HG03520 (cell line): ENCODE measurements around the gene PLA2G2D.
"Not testable (repeated sequence)": the region's sequence is repeated elsewhere in the genome, so short reads cannot be mapped to it uniquely, and the experiment has no call there.

Source experiments
- ATAC-seq: cut with Tn5 transposase; IDR thresholded peaks from one replicate; pipeline ENCODE4 v1.9.1; 2021; ENCODE audit warnings: mild to moderate bottlenecking, moderate library complexity; ENCODE audit not compliant: unreplicated experiment

The PLA2G2D gene

GRCh38 chr1:20143318-20143717 lies 24.0 kb upstream of the PLA2G2D start:
- no peak for ATAC-seq

DNA sequence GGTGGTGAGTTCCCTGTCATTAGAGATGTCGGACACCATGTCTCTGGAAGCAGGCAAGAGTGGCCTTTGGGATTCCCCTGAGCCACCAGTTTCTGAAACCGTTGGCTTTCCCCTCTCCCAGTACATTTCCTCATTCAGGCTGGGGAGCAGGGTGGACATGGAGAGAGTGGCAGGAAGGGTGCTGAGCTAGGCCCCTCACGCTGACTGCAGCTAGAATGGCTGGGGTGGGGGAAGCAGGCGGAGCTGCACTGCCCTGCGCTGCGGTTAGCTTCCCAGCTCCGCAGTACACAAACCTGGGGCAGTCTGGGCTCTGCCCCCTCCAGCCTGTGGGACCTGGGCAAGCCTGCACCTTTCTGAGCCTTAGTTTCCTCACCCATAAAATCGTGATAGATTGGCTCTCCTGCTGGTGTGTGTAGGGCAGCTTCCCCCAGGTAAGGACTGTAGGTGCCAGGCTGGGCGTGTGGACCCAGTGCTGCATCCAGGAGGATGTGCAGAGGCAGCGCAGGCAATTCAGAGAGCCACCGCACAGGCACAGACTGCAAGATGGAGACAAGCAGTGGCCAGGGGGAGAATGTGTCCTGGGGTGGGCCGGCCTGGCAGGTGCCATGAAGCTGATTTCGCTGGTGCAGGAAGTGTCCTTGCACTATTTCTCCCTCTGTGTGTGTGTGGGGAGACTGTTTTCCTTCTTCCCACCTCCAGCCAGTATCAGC lies 22.8 kb upstream of the PLA2G2D start:
- ATAC-seq, result no peak

DNA sequence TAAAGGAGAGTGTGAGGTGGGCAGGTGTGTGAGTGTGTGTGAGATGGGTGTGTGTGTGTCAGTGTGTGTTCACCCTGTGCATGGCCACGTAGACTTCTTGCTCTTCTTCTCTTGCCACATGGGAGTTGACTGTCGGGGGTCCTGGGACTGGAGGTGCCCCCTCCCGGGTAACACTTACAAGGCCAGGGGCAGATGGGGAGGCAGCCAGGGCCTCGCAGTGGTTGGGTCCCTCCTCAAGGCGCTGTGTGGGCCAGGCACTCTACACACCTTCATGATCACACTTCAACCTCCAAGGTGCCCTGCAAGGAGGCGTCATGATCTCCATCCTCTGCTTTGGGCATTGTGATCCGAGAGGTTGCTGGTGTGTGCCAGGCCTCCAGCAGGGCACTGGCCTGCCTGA lies 22.1 kb upstream of the PLA2G2D start:
- no peak for ATAC-seq

GRCh38 chr1:20141001-20141400 lies 21.7 kb upstream of the PLA2G2D start:
- ATAC-seq, result no peak

GRCh38 chr1:20139776-20140612 lies 20.7 kb upstream of the PLA2G2D start:
- no peak for ATAC-seq

DNA sequence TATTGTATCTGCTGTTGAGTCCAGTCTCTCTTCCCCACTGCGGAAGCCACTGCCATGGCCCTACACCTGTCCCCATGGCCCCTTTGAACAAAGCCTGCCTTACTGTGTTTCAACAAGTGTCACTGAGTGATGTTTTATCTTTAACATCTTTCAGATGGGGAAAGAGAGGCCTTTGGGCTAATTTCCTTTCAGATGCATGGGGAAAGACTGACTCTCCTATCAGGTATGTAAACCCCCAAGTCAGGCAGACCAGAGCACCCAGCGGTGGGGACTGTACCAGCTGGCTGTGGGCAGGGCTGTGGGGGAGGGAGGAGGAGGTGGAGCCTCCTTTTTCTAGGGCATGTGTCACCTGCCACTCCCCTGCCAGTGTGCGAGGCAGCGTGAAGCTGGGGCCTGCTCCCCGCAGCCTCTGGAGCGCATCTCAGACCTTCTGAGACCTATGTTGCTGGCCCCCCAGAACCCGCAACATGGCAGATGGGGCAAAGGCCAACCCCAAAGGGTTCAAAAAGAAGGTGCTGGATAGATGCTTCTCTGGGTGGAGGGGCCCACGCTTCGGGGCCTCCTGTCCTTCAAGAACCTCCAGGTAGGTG lies 19.7 kb upstream of the PLA2G2D start, which contains the start of gene PLA2G2F:
Gene PLA2G2F (plus strand): TSS at position 363 of the 590 bp plus-strand sequence. CDS start 105 bp downstream, at position 468.
- ATAC-seq, result no peak

GRCh38 chr1:20138346-20138745 lies 19.0 kb upstream of the PLA2G2D start:
- ATAC-seq, result no peak

DNA sequence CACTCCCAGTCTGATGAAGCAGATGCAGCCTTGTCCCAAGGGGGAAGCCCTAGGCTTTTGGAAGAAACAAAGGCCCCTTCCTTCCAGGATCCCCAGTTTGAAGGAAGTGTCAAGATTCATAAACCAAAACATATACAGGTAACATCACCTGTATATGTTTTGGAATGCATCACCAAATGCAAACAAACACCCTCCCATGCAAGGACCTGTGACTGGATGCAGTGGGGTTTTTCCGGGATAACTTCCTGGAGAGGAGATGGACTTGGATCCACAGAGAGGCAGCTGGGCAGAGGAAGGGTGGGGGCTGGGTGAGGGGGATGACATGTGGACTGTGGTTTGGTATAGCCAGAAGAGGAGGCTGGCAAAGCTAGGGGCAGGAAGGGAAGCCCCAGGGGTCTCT lies 18.3 kb upstream of the PLA2G2D start:
- ATAC-seq, result no peak

DNA sequence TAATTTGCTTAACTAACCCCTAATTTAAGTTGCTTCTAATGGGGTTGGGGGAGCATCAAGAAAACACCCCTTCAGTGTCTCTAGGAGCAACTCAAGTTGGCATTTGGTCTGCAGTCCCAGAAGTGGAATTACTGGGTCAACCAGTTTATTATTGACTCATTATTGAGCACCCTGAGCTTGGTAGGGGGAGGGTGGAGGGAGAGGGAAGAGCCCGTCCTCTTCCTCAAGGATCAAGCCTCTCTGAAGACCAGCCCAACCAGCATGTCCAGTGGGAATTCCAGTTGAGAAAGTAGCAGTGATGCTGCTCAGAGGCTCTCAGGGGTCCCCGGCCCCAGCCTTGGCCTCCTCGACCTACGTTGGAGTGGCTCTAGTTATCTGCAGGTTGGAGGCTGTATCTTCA lies 17.7 kb upstream of the PLA2G2D start:
- no peak for ATAC-seq

GRCh38 chr1:20136249-20136648 lies 16.9 kb upstream of the PLA2G2D start:
- no peak for ATAC-seq

- ATAC-seq, result no peak
These were observed 15.7 kb upstream of the PLA2G2D start for GRCh38 chr1:20134995-20135394.

GRCh38 chr1:20130518-20130917 lies 11.2 kb upstream of the PLA2G2D start:
- ATAC-seq, result not testable (repeated sequence)

- no peak for ATAC-seq
These were observed 7.6 kb upstream of the PLA2G2D start for GRCh38 chr1:20126806-20127440.

GRCh38 chr1:20126041-20126805 lies 6.9 kb upstream of the PLA2G2D start:
- ATAC-seq, result no peak

DNA sequence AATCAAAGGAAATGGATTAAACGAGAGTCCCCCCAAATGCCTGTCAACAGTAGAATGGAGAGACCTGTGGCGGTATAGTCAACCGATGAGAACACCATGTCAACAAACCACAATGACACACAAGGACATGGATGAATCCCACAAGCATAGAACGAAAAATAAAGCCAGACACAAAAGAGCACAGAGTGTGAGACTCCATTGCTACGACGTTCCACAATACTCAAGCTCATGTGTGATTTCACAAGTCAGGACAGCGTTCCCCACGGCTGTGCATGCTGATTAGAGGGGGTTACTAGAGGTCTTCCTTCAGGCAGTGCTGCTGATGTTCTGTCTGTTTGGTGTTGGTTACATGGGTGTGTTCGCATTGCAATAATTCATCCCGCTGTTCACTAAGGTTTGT lies 5.8 kb upstream of the PLA2G2D start:
- no peak for ATAC-seq

GRCh38 chr1:20124456-20125057 lies 5.2 kb upstream of the PLA2G2D start:
- ATAC-seq, result no peak

GRCh38 chr1:20123722-20124455 lies 4.6 kb upstream of the PLA2G2D start:
- ATAC-seq, result no peak

DNA sequence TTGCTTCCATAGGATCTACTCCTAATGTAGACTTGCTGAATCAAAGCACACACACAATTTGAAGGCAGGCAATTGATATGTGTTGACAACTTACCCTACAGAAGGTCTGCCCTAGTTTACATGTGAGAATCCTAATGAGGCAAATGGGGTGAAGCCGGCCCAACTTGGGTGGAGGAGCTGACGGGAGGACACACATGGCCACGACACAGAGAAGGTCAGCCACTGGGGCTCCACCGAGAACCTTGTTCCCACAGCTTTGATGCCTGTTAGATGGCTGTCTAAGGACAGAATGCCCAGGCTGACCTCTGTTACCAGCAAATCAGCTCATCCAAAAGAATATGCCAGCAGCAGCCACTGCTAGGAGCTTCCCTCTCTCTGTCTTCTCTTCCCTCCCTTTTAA lies 1.5 kb upstream of the PLA2G2D start:
- ATAC-seq, result no peak

- ATAC-seq, result no peak
These were observed 2.1 kb downstream of the PLA2G2D start for GRCh38 chr1:20117236-20117635.
